ENCODE results near the gene BACH2. TPM values are rescaled to one million over a fixed set of nuclear protein-coding genes. Genes with fewer than 3 reads are reported as not detected.

BACH2 gene
- polyA plus RNA-seq, 1 of the 3 experiments (the other 2 are of a cell fraction): 0.46 TPM

DNA sequence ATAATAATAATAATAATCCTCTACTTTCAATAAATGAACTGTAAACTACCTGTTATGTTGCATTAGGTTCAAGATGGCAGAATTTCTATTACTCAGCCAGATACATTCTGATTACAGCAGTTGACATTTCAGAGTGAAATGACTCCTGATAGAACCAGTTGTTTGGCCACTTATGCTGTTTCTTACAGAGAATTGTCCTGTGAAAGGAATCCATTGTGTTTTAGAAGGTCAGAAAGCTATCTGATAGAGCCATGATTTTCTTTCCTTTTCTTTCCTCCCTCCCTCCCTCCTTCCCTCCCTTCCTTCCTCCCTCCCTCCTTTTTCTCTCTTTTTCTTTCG is 385.8 kb downstream of the BACH2 start:
- 75% methylated on average over 1 of the region's 1 CpG for WGBS (ENCODE audit: low lambda C conversion rate)
- Histone ChIP-seq H3K9me2 (no peaks in the 10 kb centered on the region), H3K9me3 (no peaks in the 10 kb centered on the region), H3K36me3 (replicated peaks in 1 of 2; ENCODE audit: control insufficient read depth in 1 of 2, insufficient read depth in 2 of 2, low read length in 1 of 2) (no peaks in the 10 kb centered on the region), H4K20me1 (ENCODE audit: insufficient read depth) (no peaks in the 10 kb centered on the region), H3K9ac (no peak overlapping the region), H3K27ac (ENCODE audit: low read depth in 2 of 2, low read length in 1 of 2) (no peak overlapping the region), H3K27me3 (ENCODE audit: insufficient read depth) (no peaks in the 10 kb centered on the region), H3K79me2 (ENCODE audit: insufficient read depth) (no peaks in the 10 kb centered on the region), H3K4me2 (no peak overlapping the region), H2AFZ (ENCODE audit: low read depth) (no peak overlapping the region), H3K4me3 (ENCODE audit: low read depth in 2 of 2, low read length in 1 of 2) (no peak overlapping the region), H3K4me1 (ENCODE audit: control insufficient read depth in 1 of 2, insufficient read depth in 2 of 2, low read depth in 1 of 2, low read length in 1 of 2) (no peaks in the 10 kb centered on the region), H3F3A (replicated peaks; ENCODE audit: insufficient read depth) (no peaks in the 10 kb centered on the region)
- no peak for DNase-seq
- ChIA-PET CTCF (no interaction called here), POLR2A (no interaction called here)
- TF ChIP-seq MEF2A (IDR thresholded peaks at IDR 0.05; ENCODE audit: borderline replicate concordance, low read depth) (no peak), RFX5 (IDR thresholded peaks at IDR 0.05; ENCODE audit: low read length) (no peak), TCF12 (IDR thresholded peaks at IDR 0.05) (no peak), GABPA (IDR thresholded peaks at IDR 0.05; ENCODE audit: low read depth) (no peak), RCOR1 (IDR thresholded peaks at IDR 0.05; ENCODE audit: low read length) (no peak), SIN3A (IDR thresholded peaks at IDR 0.05; ENCODE audit: borderline replicate concordance, low read depth, low read length) (no peak), POLR2AphosphoS5 (IDR thresholded peaks at IDR 0.05; ENCODE audit: low read depth, low read length) (no peak), RAD21 (IDR thresholded peaks at IDR 0.05; ENCODE audit: low read length) (no peak), NRF1 (IDR thresholded peaks at IDR 0.05; ENCODE audit: low read depth, low read length) (no peak), NFIC (IDR thresholded peaks at IDR 0.05; ENCODE audit: borderline replicate concordance) (no peak), YY1 (IDR thresholded peaks at IDR 0.05; ENCODE audit: low read depth) (no peak), ZBTB33 (IDR thresholded peaks at IDR 0.05; ENCODE audit: borderline replicate concordance, low read depth) (no peak), CTCF (IDR thresholded peaks at IDR 0.05) (no peak), RXRA (IDR thresholded peaks at IDR 0.05; ENCODE audit: borderline replicate concordance, low read depth) (no peak), JUND (IDR thresholded peaks at IDR 0.05) (no peak)
- TF ChIP-seq, protein P1, sequence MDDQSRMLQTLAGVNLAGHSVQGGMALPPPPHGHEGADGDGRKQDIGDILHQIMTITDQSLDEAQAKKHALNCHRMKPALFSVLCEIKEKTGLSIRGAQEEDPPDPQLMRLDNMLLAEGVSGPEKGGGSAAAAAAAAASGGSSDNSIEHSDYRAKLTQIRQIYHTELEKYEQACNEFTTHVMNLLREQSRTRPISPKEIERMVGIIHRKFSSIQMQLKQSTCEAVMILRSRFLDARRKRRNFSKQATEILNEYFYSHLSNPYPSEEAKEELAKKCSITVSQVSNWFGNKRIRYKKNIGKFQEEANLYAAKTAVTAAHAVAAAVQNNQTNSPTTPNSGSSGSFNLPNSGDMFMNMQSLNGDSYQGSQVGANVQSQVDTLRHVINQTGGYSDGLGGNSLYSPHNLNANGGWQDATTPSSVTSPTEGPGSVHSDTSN (IDR thresholded peaks at IDR 0.05): no peak
- TF ChIP-seq, protein P2, sequence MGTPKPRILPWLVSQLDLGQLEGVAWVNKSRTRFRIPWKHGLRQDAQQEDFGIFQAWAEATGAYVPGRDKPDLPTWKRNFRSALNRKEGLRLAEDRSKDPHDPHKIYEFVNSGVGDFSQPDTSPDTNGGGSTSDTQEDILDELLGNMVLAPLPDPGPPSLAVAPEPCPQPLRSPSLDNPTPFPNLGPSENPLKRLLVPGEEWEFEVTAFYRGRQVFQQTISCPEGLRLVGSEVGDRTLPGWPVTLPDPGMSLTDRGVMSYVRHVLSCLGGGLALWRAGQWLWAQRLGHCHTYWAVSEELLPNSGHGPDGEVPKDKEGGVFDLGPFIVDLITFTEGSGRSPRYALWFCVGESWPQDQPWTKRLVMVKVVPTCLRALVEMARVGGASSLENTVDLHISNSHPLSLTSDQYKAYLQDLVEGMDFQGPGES (IDR thresholded peaks at IDR 0.05; ENCODE audit: low read depth, low read length): no peak
- TF ChIP-seq, protein P3, sequence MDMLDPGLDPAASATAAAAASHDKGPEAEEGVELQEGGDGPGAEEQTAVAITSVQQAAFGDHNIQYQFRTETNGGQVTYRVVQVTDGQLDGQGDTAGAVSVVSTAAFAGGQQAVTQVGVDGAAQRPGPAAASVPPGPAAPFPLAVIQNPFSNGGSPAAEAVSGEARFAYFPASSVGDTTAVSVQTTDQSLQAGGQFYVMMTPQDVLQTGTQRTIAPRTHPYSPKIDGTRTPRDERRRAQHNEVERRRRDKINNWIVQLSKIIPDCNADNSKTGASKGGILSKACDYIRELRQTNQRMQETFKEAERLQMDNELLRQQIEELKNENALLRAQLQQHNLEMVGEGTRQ (IDR thresholded peaks at IDR 0.05; ENCODE audit: borderline replicate concordance, low read depth, low read length): no peak
- TF ChIP-seq, protein P4, sequence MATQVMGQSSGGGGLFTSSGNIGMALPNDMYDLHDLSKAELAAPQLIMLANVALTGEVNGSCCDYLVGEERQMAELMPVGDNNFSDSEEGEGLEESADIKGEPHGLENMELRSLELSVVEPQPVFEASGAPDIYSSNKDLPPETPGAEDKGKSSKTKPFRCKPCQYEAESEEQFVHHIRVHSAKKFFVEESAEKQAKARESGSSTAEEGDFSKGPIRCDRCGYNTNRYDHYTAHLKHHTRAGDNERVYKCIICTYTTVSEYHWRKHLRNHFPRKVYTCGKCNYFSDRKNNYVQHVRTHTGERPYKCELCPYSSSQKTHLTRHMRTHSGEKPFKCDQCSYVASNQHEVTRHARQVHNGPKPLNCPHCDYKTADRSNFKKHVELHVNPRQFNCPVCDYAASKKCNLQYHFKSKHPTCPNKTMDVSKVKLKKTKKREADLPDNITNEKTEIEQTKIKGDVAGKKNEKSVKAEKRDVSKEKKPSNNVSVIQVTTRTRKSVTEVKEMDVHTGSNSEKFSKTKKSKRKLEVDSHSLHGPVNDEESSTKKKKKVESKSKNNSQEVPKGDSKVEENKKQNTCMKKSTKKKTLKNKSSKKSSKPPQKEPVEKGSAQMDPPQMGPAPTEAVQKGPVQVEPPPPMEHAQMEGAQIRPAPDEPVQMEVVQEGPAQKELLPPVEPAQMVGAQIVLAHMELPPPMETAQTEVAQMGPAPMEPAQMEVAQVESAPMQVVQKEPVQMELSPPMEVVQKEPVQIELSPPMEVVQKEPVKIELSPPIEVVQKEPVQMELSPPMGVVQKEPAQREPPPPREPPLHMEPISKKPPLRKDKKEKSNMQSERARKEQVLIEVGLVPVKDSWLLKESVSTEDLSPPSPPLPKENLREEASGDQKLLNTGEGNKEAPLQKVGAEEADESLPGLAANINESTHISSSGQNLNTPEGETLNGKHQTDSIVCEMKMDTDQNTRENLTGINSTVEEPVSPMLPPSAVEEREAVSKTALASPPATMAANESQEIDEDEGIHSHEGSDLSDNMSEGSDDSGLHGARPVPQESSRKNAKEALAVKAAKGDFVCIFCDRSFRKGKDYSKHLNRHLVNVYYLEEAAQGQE (IDR thresholded peaks at IDR 0.05; ENCODE audit: low read depth, low read length): no peak

Data from SK-N-SH (cell line).